ENCODE results near the gene EAPP. TPM values are rescaled to one million over a fixed set of nuclear protein-coding genes. Genes with fewer than 3 reads are reported as not detected.
"Not testable (repeated sequence)": the region's sequence is repeated elsewhere in the genome, so short reads cannot be mapped to it uniquely, and the experiment has no call there.

The EAPP gene
- total RNA-seq, 5 donors from 2014 or later (not counting 1 experiment from before 2014, with no cell fraction given): 48.9 to 77.7 (median 53.6) TPM

DNA sequence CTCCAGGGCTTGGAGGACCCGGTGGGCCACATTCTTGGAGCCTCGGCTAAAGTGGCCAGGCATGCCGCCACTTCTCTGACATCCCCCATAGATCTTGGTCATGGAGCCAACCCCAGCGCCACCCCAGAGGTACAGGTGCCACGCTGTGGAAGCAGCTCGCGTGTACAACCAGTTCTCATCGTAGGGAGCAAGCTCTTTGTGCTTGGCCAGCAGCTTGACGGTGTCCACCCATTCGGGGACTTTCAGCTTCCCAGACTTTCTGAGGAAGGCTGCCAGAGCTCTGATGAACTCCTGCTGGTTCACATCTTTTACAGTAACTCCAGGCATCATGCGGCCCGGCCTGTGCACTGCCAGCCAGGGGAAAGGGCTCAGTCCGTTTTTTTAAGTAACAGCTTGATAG, 29.3 kb upstream of the EAPP start:
- Histone ChIP-seq H3K36me3 (ENCODE audit: control insufficient read depth in 2 of 2, extremely low read depth in 1 of 2, insufficient read depth in 1 of 2, low read length in 1 of 2) (peaks cover 16 to 70% of the 10 kb centered on the region in 2 donors), H3K4me3 (ENCODE audit: control insufficient read depth in 1 of 2, extremely low read depth in 1 of 2, low read length in 1 of 2) (no peak overlapping the region), H3K27ac (ENCODE audit: low read length) (no peak overlapping the region), H3K27me3 (replicated peaks in 1 of 2; ENCODE audit: control insufficient read depth in 2 of 2, extremely low read depth in 1 of 2, insufficient read depth in 2 of 2, low read length in 1 of 2) (no peaks in the 10 kb centered on the region), H3K4me1 (ENCODE audit: control insufficient read depth in 1 of 2, extremely low read depth in 1 of 2, insufficient read depth in 2 of 2, low read length in 2 of 2) (no peaks in the 10 kb centered on the region), H3K9me3 (no peaks in the 10 kb centered on the region)
- POLR2A ChIA-PET: no interaction called here
- H3K4me1 Mint-ChIP-seq: no peaks in the 10 kb centered on the region
- H3K9me3 Mint-ChIP-seq: no peaks in the 10 kb centered on the region
- no peak overlapping the region for H3K4me3 Mint-ChIP-seq
- 96% methylated on average over 13 of the region's 13 CpGs for WGBS (ENCODE audit: insufficient coverage)
- H3K36me3 Mint-ChIP-seq: peaks cover 20% of the 10 kb centered on the region
- no peaks in the 10 kb centered on the region for H3K27me3 Mint-ChIP-seq
- CTCF ChIA-PET: interaction anchor here in 1 of 2 donors (0.6 kb wide), 1 partner anchor 244 kb away, joined by 3 read pairs; no protein-coding TSS in a partner anchor
- peak overlapping the region in 1 of 2 donors; percentile 36 for H3K27ac Mint-ChIP-seq
- ATAC-seq (replicated peaks in 1 of 4) (no peak), DNase-seq (no peak)

DNA sequence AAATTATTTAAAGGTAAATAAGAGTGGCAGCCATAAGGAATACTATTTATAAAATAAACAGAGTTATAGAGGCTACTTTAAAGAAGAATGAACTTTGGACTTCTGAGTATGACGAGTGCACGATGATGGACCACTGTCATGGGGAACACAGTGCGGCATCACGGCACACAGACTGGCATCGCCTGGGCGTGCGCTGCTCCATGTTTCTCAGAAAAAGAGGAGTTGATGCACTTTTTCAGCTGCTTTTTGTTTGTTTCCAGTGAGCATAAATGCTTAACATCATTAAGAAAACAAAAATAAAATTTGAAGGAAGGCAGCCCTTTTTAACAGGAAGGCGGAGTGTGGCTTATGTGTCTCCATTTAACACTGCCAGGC, 23.3 kb upstream of the EAPP start:
- H3K4me1 ChIP-seq (ENCODE audit: control insufficient read depth in 1 of 2, extremely low read depth in 1 of 2, insufficient read depth in 2 of 2, low read length in 2 of 2): no peaks in the 10 kb centered on the region
- no peaks in the 10 kb centered on the region for H3K27me3 ChIP-seq (replicated peaks in 1 of 2; ENCODE audit: control insufficient read depth in 2 of 2, extremely low read depth in 1 of 2, insufficient read depth in 2 of 2, low read length in 1 of 2)
- ChIA-PET CTCF (no interaction called here), POLR2A (no interaction called here)
- no peak for DNase-seq
- no peak overlapping the region for H3K27ac ChIP-seq (ENCODE audit: low read length)
- Mint-ChIP-seq H3K4me1 (no peaks in the 10 kb centered on the region), H3K27me3 (no peaks in the 10 kb centered on the region), H3K27ac (peak overlapping the region in 1 of 2 donors; percentile 31), H3K9me3 (no peaks in the 10 kb centered on the region), H3K36me3 (peaks cover 8% of the 10 kb centered on the region), H3K4me3 (no peak overlapping the region)
- H3K9me3 ChIP-seq: no peaks in the 10 kb centered on the region
- ATAC-seq (replicated peaks in 1 of 4): no peak
- no peak overlapping the region for H3K4me3 ChIP-seq (ENCODE audit: control insufficient read depth in 1 of 2, extremely low read depth in 1 of 2, low read length in 1 of 2)
- WGBS (ENCODE audit: insufficient coverage): 100% methylated on average over 5 of the region's 8 CpGs
- peaks cover 7 to 26% of the 10 kb centered on the region in 2 donors for H3K36me3 ChIP-seq (ENCODE audit: control insufficient read depth in 2 of 2, extremely low read depth in 1 of 2, insufficient read depth in 1 of 2, low read length in 1 of 2)

GRCh38 chr14:34562037-34562775, 22.7 kb upstream of the EAPP start:
- H3K27ac Mint-ChIP-seq; H3K4me1 Mint-ChIP-seq; H3K4me3 ChIP-seq (ENCODE audit: control insufficient read depth in 1 of 2, extremely low read depth in 1 of 2, low read length in 1 of 2); H3K4me1 ChIP-seq (ENCODE audit: control insufficient read depth in 1 of 2, extremely low read depth in 1 of 2, insufficient read depth in 2 of 2, low read length in 2 of 2); ATAC-seq (replicated peaks in 1 of 4); H3K36me3 Mint-ChIP-seq; H3K4me3 Mint-ChIP-seq; H3K27ac ChIP-seq (ENCODE audit: low read length); DNase-seq; CTCF ChIA-PET; H3K27me3 Mint-ChIP-seq; POLR2A ChIA-PET; H3K9me3 Mint-ChIP-seq; H3K9me3 ChIP-seq; H3K27me3 ChIP-seq (replicated peaks in 1 of 2; ENCODE audit: control insufficient read depth in 2 of 2, extremely low read depth in 1 of 2, insufficient read depth in 2 of 2, low read length in 1 of 2): not testable (repeated sequence)
- H3K36me3 ChIP-seq (ENCODE audit: control insufficient read depth in 2 of 2, extremely low read depth in 1 of 2, insufficient read depth in 1 of 2, low read length in 1 of 2): peaks cover 7 to 22% of the 10 kb centered on the region in 2 donors
- WGBS (ENCODE audit: insufficient coverage): no CpG with 5 or more reads among the region's 8 CpGs

DNA sequence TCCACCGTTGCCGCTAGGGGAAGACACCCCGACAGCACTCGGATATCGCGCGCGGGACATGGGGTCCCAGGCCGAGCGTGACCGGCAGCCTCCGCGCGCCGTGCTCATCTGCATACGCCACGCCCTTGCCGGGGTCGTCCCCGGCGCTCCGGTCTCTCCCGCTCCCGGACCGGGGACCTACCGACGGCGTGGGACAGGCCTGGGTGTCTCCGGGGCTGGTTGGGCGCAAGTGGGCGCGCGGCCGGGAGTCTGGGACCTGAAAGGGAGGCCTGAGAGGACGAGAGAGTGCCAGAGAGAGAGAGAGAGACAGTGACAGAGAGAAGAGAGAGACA, 17.0 kb upstream of the EAPP start:
- H3K36me3 Mint-ChIP-seq; H3K27ac ChIP-seq (ENCODE audit: low read length); H3K4me3 ChIP-seq (ENCODE audit: control insufficient read depth in 1 of 2, extremely low read depth in 1 of 2, low read length in 1 of 2); H3K9me3 Mint-ChIP-seq; H3K4me1 ChIP-seq (ENCODE audit: control insufficient read depth in 1 of 2, extremely low read depth in 1 of 2, insufficient read depth in 2 of 2, low read length in 2 of 2); H3K27me3 Mint-ChIP-seq; H3K4me3 Mint-ChIP-seq; CTCF ChIA-PET; DNase-seq; H3K36me3 ChIP-seq (ENCODE audit: control insufficient read depth in 2 of 2, extremely low read depth in 1 of 2, insufficient read depth in 1 of 2, low read length in 1 of 2); H3K27ac Mint-ChIP-seq; H3K27me3 ChIP-seq (replicated peaks in 1 of 2; ENCODE audit: control insufficient read depth in 2 of 2, extremely low read depth in 1 of 2, insufficient read depth in 2 of 2, low read length in 1 of 2); H3K9me3 ChIP-seq; POLR2A ChIA-PET: not testable (repeated sequence)
- H3K4me1 Mint-ChIP-seq: peaks cover 6 to 14% (median 11%) of the 10 kb centered on the region in 3 donors
- peak; percentile 65 to 81 (median 78) for ATAC-seq (replicated peaks in 1 of 4)
- no CpG with 5 or more reads among the region's 35 CpGs for whole genome bisulfite sequencing (ENCODE audit: insufficient coverage)

DNA sequence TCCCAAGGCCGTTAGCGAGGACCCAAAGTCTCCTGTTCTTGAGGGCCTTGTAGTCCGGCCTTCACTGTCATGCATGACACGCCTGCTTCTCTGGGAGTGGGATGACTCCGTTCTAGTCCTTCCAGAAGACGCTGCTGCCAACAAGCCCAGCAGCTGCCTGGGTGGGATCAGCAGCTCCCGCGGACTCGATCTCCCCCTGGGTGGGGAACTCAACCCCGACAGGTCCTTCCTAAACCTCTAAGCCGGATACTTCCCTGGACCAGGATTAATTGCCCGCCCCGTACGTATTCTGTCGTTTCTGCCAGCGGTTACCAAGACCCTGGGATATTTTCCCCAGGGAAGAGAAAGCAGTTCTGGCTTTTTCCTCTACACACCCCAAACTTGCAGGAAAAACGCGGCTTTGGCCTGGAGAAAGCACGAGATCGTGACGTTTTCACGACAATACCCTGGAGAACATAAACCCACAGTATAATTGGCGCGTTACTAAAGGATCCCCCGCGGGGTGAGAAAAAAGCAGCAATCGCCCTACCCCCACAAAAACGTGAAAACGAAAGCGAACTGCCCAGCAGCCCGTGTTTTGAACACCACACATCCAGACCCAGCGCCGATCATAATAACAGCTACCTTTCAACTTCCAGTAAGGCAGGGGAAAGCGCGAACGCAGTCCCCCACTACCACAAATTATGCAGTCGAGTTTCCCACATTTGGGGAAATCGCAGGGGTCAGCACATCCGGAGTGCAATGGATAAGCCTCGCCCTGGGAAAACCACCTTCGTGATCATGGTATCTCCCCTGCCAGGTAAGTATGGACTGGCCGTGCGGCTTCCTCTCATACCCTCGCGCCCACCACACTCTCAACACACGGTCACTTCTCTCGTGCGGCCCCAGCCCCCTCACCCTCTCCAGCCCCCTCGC, 16.3 kb upstream of the EAPP start:
- H3K4me1 ChIP-seq (ENCODE audit: control insufficient read depth in 1 of 2, extremely low read depth in 1 of 2, insufficient read depth in 2 of 2, low read length in 2 of 2); H3K27me3 Mint-ChIP-seq; H3K36me3 Mint-ChIP-seq; CTCF ChIA-PET; H3K9me3 Mint-ChIP-seq; H3K4me3 Mint-ChIP-seq; H3K27me3 ChIP-seq (replicated peaks in 1 of 2; ENCODE audit: control insufficient read depth in 2 of 2, extremely low read depth in 1 of 2, insufficient read depth in 2 of 2, low read length in 1 of 2); H3K27ac Mint-ChIP-seq; POLR2A ChIA-PET; H3K9me3 ChIP-seq; DNase-seq; H3K36me3 ChIP-seq (ENCODE audit: control insufficient read depth in 2 of 2, extremely low read depth in 1 of 2, insufficient read depth in 1 of 2, low read length in 1 of 2); H3K4me3 ChIP-seq (ENCODE audit: control insufficient read depth in 1 of 2, extremely low read depth in 1 of 2, low read length in 1 of 2); H3K27ac ChIP-seq (ENCODE audit: low read length): not testable (repeated sequence)
- H3K4me1 Mint-ChIP-seq: peaks cover 6 to 16% (median 11%) of the 10 kb centered on the region in 3 donors
- peak; percentile 75 to 77 (median 76) for ATAC-seq (replicated peaks in 1 of 4)
- no CpG with 5 or more reads among the region's 49 CpGs for WGBS (ENCODE audit: insufficient coverage)

DNA sequence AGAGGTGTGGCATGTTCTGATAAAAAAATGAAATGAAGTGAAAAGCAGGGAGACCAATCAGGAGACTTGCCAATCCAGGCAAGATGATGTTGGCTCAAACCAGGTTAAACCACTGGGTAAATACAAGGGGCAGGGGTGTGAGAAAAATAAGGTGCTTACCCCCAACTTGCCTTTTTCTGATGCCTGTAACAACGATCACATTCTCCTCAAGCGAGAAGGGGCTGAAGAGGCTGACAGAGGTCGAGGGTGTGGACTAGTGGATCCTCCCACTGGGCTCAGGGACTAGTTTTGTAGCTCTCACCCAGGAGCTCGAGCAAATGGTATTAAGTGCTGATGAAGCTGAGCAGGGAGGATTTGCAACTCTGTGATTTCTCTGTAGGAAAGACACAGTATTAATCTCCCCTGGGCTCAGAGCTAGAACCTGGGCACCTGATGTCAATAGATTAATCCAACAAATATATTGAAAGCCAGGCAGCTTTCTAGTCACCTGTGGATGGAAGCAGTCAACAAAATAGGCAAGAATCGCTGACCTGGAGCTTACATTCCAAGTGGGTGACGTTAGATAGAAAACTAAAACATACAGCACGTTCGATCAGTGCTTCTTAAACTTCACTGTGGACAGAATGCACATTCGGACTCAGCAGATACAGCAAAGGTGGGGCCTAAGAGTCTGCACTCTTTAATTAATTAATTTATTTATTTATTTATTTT, 15.2 kb upstream of the EAPP start:
- POLR2A ChIA-PET: interaction anchor here in 1 of 2 donors (0.5 kb wide), 1 partner anchor 1241 kb away, joined by 3 read pairs; no protein-coding TSS in a partner anchor
- Mint-ChIP-seq H3K4me3 (peak overlapping the region; percentile 31 to 55 (median 43)), H3K27me3 (no peaks in the 10 kb centered on the region), H3K36me3 (no peaks in the 10 kb centered on the region), H3K4me1 (peaks cover 6 to 20% (median 11%) of the 10 kb centered on the region in 3 donors), H3K27ac (peak overlapping the region; percentile 63 to 68), H3K9me3 (peaks cover 0 to 8% (median 5%) of the 10 kb centered on the region in 3 donors)
- no peak for ATAC-seq (replicated peaks in 1 of 4)
- DNase-seq: peak in 3 of 35 experiments; percentile 19 to 43 (median 26)
- no peaks in the 10 kb centered on the region for H3K9me3 ChIP-seq
- CTCF ChIA-PET: no interaction called here
- H3K4me3 ChIP-seq (ENCODE audit: control insufficient read depth in 1 of 2, extremely low read depth in 1 of 2, low read length in 1 of 2): peak overlapping the region in 1 of 2 donors; percentile 1
- no peaks in the 10 kb centered on the region for H3K27me3 ChIP-seq (replicated peaks in 1 of 2; ENCODE audit: control insufficient read depth in 2 of 2, extremely low read depth in 1 of 2, insufficient read depth in 2 of 2, low read length in 1 of 2)
- WGBS (ENCODE audit: insufficient coverage): 75% methylated on average over 4 of the region's 9 CpGs
- H3K27ac ChIP-seq (ENCODE audit: low read length): peak overlapping the region; percentile 36
- H3K4me1 ChIP-seq (ENCODE audit: control insufficient read depth in 1 of 2, extremely low read depth in 1 of 2, insufficient read depth in 2 of 2, low read length in 2 of 2): peaks cover 0 to 6% of the 10 kb centered on the region in 2 experiments
- no peaks in the 10 kb centered on the region for H3K36me3 ChIP-seq (ENCODE audit: control insufficient read depth in 2 of 2, extremely low read depth in 1 of 2, insufficient read depth in 1 of 2, low read length in 1 of 2)

Data from T-cell (primary cell).